KOPT-K1 (cell line): Measurements from ENCODE around the gene SH3BP5.

Experiments
- H3K27ac ChIP-seq: fragments of 200-600 bp; sonication (generic); 2 replicates; pipeline ENCODE4 v1.5.1; 2016; ENCODE audit warnings: antibody characterized with exemption, mild to moderate bottlenecking, low read depth, low read length; ENCODE audit not compliant: poor library complexity, severe bottlenecking
- H3K36me3 ChIP-seq: fragments of 200-600 bp; sonication (generic); 2 replicates; pipeline ENCODE4 v1.5.1; 2017; ENCODE audit warnings: antibody characterized with exemption, mild to moderate bottlenecking, low read length, moderate library complexity; ENCODE audit not compliant: insufficient read depth
- H3K9me3 ChIP-seq: fragments of 200-600 bp; sonication (generic); 2 replicates; pipeline ENCODE4 v1.5.1; 2017; ENCODE audit warnings: antibody characterized with exemption, low read length, mild to moderate bottlenecking; ENCODE audit not compliant: insufficient read depth, poor library complexity, severe bottlenecking

SH3BP5 gene

GRCh38 chr3:15303216-15303615 lies 29.2 kb downstream of the SH3BP5 start:
- Histone ChIP-seq H3K9me3 (no peaks in the 10 kb centered on the region), H3K27ac (no peak overlapping the region), H3K36me3 (no peaks in the 10 kb centered on the region)

- H3K9me3 ChIP-seq, result no peaks in the 10 kb centered on the region
- no peak overlapping the region for H3K27ac ChIP-seq
- no peaks in the 10 kb centered on the region for H3K36me3 ChIP-seq
These were observed 30.6 kb downstream of the SH3BP5 start for GRCh38 chr3:15301761-15302160.

- no peaks in the 10 kb centered on the region for H3K36me3 ChIP-seq
- H3K27ac ChIP-seq, result no peak overlapping the region
These were observed 31.9 kb downstream of the SH3BP5 start for GRCh38 chr3:15300323-15301078.

GRCh38 chr3:15299036-15299435 lies 33.4 kb downstream of the SH3BP5 start:
- Histone ChIP-seq H3K36me3 (no peaks in the 10 kb centered on the region), H3K27ac (no peak overlapping the region), H3K9me3 (no peaks in the 10 kb centered on the region)

More at GRCh38 chr3:15300323-15301078, 31.9 kb downstream of the SH3BP5 start:
- no peaks in the 10 kb centered on the region for H3K9me3 ChIP-seq

- Histone ChIP-seq H3K27ac (no peak overlapping the region), H3K9me3 (no peaks in the 10 kb centered on the region), H3K36me3 (no peaks in the 10 kb centered on the region)
These were observed 33.9 kb downstream of the SH3BP5 start for GRCh38 chr3:15298504-15298903.

GRCh38 chr3:15297608-15298350 lies 34.6 kb downstream of the SH3BP5 start:
- H3K9me3 ChIP-seq, result no peaks in the 10 kb centered on the region
- no peak overlapping the region for H3K27ac ChIP-seq
- H3K36me3 ChIP-seq, result no peaks in the 10 kb centered on the region

GRCh38 chr3:15295506-15295905 lies 36.9 kb downstream of the SH3BP5 start:
- Histone ChIP-seq H3K27ac (no peak overlapping the region), H3K9me3 (no peaks in the 10 kb centered on the region), H3K36me3 (no peaks in the 10 kb centered on the region)

GRCh38 chr3:15294929-15295328 lies 37.5 kb downstream of the SH3BP5 start:
- H3K36me3 ChIP-seq, result no peaks in the 10 kb centered on the region
- no peaks in the 10 kb centered on the region for H3K9me3 ChIP-seq
- no peak overlapping the region for H3K27ac ChIP-seq

- no peaks in the 10 kb centered on the region for H3K36me3 ChIP-seq
- H3K9me3 ChIP-seq, result no peaks in the 10 kb centered on the region
- no peak overlapping the region for H3K27ac ChIP-seq
These were observed 39.4 kb downstream of the SH3BP5 start for GRCh38 chr3:15292765-15293522.

- Histone ChIP-seq H3K27ac (peak overlapping the region; percentile 23), H3K9me3 (no peaks in the 10 kb centered on the region), H3K36me3 (no peaks in the 10 kb centered on the region)
These were observed 40.5 kb downstream of the SH3BP5 start for GRCh38 chr3:15291589-15292541.

GRCh38 chr3:15290736-15291135 lies 41.6 kb downstream of the SH3BP5 start:
- no peaks in the 10 kb centered on the region for H3K36me3 ChIP-seq
- H3K9me3 ChIP-seq, result no peaks in the 10 kb centered on the region
- H3K27ac ChIP-seq, result no peak overlapping the region

- no peak overlapping the region for H3K27ac ChIP-seq
- H3K9me3 ChIP-seq, result no peaks in the 10 kb centered on the region
- no peaks in the 10 kb centered on the region for H3K36me3 ChIP-seq
These were observed 42.7 kb downstream of the SH3BP5 start for GRCh38 chr3:15289661-15290060.

- Histone ChIP-seq H3K9me3 (no peaks in the 10 kb centered on the region), H3K27ac (no peak overlapping the region), H3K36me3 (no peaks in the 10 kb centered on the region)
These were observed 43.9 kb downstream of the SH3BP5 start for GRCh38 chr3:15288331-15289035.
